GM12878 (cell line): ENCODE data around the gene OR8H1.

Experiments used
- ATF7 ChIP-seq: fragments of 450-650 bp; IDR thresholded peaks from 2 replicates; pipeline ENCODE4 v1.6.1; 2016; ENCODE audit warnings: low read depth, mild to moderate bottlenecking
- EGR1 ChIP-seq, 2 experiments: IDR thresholded peaks; 1 replicate in 1 of 2; 2 replicates in 1 of 2; pipeline ENCODE4 v1.6.1; 2011 to 2012; ENCODE audit warnings: low read depth in 2 of 2, low read length in 2 of 2, borderline replicate concordance in 1 of 2, mild to moderate bottlenecking in 1 of 2, moderate library complexity in 1 of 2
- MYB ChIP-seq: fragments of 150-350 bp; IDR thresholded peaks from 2 replicates; pipeline ENCODE4 v1.6.1; 2014; ENCODE audit warnings: mild to moderate bottlenecking, low read depth, low read length, borderline replicate concordance
- NFYA ChIP-seq: IDR thresholded peaks from 2 replicates; pipeline ENCODE4 v1.6.1; 2011; ENCODE audit warnings: low read depth, mild to moderate bottlenecking, low read length, improper control_type of control experiment, borderline replicate concordance
- POLR2AphosphoS2 ChIP-seq: IDR thresholded peaks from 2 replicates; pipeline ENCODE4 v1.6.1; 2011; ENCODE audit warnings: low read depth, mild to moderate bottlenecking, low read length, improper control_type of control experiment, moderate library complexity
- TF ChIP-seq, protein P1 (sequence below): IDR thresholded peaks from 2 replicates; pipeline ENCODE4 v1.6.1; 2012; ENCODE audit warnings: low read depth, low read length, improper control_type of control experiment
- TF ChIP-seq, protein P2 (sequence below): IDR thresholded peaks from 2 replicates; pipeline ENCODE4 v1.6.1; 2012; ENCODE audit warnings: mild to moderate bottlenecking, low read depth, low read length
- TF ChIP-seq, protein P3 (sequence below), 3 experiments: IDR thresholded peaks in 2 of 3; conservative IDR thresholded peaks in 1 of 3; 2 replicates each; pipeline ENCODE4 v1.5.1; 2011; ENCODE audit warnings: low read depth in 3 of 3, low read length in 3 of 3, mild to moderate bottlenecking in 3 of 3, control low read depth in 2 of 3, moderate library complexity in 2 of 3, inconsistent platforms in 1 of 3, mixed read lengths in 1 of 3; ENCODE audit not compliant: control insufficient read depth in 2 of 3, insufficient read depth in 1 of 3; ENCODE audit errors: extremely low read depth in 1 of 3

DNA sequence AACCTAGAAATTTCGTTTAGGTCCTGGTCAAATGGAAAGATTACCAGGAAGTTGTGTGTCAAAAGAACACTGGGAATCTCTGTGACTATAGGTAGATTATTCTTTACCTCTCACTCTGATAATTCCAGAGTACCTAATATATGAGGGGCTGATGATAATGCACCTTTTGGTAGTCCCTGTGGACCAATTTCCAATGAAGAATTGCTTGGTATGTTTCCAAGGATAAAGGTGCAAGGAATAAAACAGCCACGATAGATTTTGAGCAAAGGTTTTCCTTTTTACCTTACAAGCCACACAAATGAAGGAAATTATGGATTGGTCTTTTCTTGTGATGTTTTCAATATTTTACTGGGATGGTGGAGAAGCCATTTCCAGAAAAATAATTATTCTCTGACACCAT lies at the start of gene OR8H1:
- TF ChIP-seq ATF7: no peak
- TF ChIP-seq EGR1 (IDR thresholded peaks at IDR 0.05; ENCODE audit: borderline replicate concordance in 1 of 2, low read depth in 2 of 2, low read length in 2 of 2): no peak
- TF ChIP-seq NFYA: no peak
- TF ChIP-seq, protein P1, sequence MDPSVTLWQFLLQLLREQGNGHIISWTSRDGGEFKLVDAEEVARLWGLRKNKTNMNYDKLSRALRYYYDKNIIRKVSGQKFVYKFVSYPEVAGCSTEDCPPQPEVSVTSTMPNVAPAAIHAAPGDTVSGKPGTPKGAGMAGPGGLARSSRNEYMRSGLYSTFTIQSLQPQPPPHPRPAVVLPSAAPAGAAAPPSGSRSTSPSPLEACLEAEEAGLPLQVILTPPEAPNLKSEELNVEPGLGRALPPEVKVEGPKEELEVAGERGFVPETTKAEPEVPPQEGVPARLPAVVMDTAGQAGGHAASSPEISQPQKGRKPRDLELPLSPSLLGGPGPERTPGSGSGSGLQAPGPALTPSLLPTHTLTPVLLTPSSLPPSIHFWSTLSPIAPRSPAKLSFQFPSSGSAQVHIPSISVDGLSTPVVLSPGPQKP: no peak
- TF ChIP-seq, protein P2, sequence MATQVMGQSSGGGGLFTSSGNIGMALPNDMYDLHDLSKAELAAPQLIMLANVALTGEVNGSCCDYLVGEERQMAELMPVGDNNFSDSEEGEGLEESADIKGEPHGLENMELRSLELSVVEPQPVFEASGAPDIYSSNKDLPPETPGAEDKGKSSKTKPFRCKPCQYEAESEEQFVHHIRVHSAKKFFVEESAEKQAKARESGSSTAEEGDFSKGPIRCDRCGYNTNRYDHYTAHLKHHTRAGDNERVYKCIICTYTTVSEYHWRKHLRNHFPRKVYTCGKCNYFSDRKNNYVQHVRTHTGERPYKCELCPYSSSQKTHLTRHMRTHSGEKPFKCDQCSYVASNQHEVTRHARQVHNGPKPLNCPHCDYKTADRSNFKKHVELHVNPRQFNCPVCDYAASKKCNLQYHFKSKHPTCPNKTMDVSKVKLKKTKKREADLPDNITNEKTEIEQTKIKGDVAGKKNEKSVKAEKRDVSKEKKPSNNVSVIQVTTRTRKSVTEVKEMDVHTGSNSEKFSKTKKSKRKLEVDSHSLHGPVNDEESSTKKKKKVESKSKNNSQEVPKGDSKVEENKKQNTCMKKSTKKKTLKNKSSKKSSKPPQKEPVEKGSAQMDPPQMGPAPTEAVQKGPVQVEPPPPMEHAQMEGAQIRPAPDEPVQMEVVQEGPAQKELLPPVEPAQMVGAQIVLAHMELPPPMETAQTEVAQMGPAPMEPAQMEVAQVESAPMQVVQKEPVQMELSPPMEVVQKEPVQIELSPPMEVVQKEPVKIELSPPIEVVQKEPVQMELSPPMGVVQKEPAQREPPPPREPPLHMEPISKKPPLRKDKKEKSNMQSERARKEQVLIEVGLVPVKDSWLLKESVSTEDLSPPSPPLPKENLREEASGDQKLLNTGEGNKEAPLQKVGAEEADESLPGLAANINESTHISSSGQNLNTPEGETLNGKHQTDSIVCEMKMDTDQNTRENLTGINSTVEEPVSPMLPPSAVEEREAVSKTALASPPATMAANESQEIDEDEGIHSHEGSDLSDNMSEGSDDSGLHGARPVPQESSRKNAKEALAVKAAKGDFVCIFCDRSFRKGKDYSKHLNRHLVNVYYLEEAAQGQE: no peak
- TF ChIP-seq, protein P3, sequence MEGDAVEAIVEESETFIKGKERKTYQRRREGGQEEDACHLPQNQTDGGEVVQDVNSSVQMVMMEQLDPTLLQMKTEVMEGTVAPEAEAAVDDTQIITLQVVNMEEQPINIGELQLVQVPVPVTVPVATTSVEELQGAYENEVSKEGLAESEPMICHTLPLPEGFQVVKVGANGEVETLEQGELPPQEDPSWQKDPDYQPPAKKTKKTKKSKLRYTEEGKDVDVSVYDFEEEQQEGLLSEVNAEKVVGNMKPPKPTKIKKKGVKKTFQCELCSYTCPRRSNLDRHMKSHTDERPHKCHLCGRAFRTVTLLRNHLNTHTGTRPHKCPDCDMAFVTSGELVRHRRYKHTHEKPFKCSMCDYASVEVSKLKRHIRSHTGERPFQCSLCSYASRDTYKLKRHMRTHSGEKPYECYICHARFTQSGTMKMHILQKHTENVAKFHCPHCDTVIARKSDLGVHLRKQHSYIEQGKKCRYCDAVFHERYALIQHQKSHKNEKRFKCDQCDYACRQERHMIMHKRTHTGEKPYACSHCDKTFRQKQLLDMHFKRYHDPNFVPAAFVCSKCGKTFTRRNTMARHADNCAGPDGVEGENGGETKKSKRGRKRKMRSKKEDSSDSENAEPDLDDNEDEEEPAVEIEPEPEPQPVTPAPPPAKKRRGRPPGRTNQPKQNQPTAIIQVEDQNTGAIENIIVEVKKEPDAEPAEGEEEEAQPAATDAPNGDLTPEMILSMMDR (IDR thresholded peaks at IDR 0.05 in 2 of 3, conservative IDR thresholded peaks at IDR 0.05 in 1 of 3; ENCODE audit: control insufficient read depth in 2 of 3, extremely low read depth in 1 of 3, insufficient read depth in 1 of 3, low read depth in 3 of 3, low read length in 3 of 3): no peak
- no peak for TF ChIP-seq POLR2AphosphoS2
- TF ChIP-seq MYB: no peak
